OCI-LY7 (cell line): ENCODE measurements around the gene NOX1.

Source experiments
- EZH2phosphoT487 ChIP-seq: fragments of 200-600 bp; sonication (generic); IDR thresholded peaks from 2 replicates; pipeline ENCODE4 v1.6.1; 2018; ENCODE audit warnings: low read depth, borderline replicate concordance, mild to moderate bottlenecking, mixed run types, antibody characterized with exemption, low read length, moderate library complexity, mixed read lengths
- TF ChIP-seq, protein P1 (sequence below): fragments of 200-600 bp; sonication (generic); conservative IDR thresholded peaks from 2 replicates; pipeline ENCODE4 v1.5.1; 2014; ENCODE audit warnings: mild to moderate bottlenecking, antibody characterized with exemption, low read length, moderate library complexity, mixed read lengths

DNA sequence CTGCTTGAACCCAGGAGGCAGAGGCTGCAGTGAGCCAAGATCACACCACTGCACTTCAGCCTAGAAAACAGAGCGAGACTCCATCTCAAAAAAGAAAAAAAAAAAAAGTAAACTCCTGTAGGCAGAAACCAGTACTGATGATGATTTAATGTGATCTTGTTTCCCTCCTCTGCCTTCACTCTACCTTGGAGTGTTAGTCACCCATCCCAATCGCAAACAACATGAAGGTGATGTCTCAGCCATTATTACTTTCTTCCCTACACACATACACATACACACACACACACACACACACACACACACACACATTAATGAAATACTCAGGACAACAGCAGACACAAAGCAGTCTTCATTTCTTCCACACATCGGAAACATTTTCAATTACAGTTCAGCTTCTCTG is 39.0 kb upstream of the NOX1 start:
- TF ChIP-seq, protein P1, sequence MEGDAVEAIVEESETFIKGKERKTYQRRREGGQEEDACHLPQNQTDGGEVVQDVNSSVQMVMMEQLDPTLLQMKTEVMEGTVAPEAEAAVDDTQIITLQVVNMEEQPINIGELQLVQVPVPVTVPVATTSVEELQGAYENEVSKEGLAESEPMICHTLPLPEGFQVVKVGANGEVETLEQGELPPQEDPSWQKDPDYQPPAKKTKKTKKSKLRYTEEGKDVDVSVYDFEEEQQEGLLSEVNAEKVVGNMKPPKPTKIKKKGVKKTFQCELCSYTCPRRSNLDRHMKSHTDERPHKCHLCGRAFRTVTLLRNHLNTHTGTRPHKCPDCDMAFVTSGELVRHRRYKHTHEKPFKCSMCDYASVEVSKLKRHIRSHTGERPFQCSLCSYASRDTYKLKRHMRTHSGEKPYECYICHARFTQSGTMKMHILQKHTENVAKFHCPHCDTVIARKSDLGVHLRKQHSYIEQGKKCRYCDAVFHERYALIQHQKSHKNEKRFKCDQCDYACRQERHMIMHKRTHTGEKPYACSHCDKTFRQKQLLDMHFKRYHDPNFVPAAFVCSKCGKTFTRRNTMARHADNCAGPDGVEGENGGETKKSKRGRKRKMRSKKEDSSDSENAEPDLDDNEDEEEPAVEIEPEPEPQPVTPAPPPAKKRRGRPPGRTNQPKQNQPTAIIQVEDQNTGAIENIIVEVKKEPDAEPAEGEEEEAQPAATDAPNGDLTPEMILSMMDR: no peak
- TF ChIP-seq EZH2phosphoT487: no peak
